Stimulated activated CD8-positive, alpha-beta memory T cell treated with anti-CD3 and anti-CD28 coated beads, Interleukin-12 subunit alpha, Interleukin-12 subunit beta, amount 100 ng/mL, for 24 hours (primary cell): ENCODE measurements around the gene CHST8.
"Not testable (repeated sequence)": the region's sequence is repeated elsewhere in the genome, so short reads cannot be mapped to it uniquely, and the experiment has no call there.

Experiments used
- DNase-seq: peaks from one replicate; pipeline ENCODE4 v3.0.0-alpha.2; 2020; ENCODE audit errors: extremely low read depth

CHST8 gene, protein sequence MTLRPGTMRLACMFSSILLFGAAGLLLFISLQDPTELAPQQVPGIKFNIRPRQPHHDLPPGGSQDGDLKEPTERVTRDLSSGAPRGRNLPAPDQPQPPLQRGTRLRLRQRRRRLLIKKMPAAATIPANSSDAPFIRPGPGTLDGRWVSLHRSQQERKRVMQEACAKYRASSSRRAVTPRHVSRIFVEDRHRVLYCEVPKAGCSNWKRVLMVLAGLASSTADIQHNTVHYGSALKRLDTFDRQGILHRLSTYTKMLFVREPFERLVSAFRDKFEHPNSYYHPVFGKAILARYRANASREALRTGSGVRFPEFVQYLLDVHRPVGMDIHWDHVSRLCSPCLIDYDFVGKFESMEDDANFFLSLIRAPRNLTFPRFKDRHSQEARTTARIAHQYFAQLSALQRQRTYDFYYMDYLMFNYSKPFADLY

DNA sequence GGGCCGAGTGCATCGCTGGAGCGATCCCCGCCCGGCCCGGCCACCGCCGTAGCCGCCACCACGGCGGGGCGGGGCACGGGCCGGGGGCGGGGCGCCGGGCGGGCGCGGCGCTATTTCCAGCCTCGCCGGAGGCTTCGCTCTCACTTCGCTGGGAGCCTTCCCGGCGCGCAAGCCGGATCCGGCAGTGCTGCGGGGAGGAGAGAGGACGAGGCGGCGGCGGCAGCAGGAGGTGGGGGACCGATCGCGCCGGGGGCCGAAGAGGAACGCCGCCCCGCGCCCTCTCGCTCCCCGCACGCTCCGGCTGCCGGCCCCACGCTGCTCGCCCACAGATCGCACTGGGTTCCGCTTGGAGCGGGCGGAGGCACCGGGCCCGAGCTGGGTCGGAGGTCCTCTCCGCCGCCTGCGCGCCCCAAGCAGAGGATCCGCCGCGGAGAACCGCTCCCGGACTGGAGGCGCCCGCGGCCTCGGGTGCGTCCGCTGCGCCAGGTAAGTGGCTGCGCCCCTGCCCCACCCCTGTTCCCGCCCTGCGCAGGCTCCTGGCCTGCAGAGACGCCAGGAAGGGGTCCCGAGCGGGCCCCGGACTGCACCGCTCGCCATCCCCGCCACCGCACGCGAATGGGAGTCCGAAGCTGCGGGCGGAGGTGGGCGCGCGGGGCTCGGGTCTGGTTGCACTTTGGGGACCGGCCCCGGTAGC lies at the start of gene CHST8:
TSS of gene CHST8 (plus strand) at position 143 of the 694 bp plus-strand sequence. CDS start 67,309 bp downstream, outside the sequence.
- no peak for DNase-seq

DNA sequence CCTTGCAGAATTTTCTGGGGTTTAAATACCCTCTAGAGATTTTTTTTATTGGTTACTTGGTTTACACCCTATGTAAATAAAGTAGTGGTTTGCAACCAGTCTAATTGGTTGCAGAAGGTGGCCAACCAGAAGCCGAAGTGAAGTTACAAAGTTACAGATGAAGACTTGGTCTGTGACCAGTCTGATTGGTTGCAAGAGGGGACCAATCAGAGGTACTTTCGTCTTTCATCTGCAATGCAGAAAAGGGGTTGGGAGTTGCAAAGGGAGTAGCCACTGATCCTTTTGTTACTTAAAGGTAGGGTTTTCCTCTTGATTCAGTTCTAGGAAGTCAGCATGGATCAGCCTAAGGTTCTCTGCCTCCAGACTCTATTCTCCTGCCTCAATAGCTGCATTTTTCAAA lies 48.8 kb upstream of the CHST8 start:
- no peak for DNase-seq

DNA sequence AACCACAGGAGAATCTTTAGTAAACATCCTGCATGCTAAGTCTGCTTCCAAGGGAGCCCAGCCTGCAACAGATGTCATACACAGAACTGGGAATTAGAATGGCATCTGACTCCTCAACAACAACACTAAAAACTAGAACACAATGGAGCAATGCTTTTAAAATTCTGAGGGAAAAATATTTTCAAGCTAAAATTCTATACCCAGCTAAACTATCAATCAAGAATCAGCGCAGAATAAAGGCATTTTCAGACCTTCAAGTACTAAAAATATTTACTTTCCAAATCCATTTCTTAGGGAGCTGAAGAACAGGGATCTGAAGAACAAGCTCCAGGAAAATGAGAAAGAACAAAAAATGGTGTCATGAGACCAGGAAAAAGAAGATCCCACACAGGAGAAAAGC lies 46.9 kb upstream of the CHST8 start:
- DNase-seq: no peak

DNA sequence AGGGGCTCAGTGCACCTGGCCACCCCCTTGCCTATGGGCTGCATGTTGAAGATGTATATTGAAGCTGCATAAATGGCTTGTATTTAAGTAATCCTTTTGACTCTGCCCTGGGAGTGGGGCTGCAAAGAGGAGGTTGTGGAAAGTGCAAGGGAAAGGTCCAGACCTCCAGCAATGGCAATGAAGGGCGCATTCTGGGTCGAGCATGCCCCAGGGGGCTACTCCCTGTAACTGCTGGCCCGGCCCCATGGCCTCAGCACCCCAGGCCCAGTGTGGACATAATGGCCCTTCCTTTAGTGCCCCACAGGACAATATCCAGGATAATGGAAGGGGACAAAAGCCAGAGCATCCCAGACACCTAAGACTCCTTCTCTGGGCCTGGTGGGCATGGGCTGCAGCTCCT lies 43.1 kb upstream of the CHST8 start:
- no peak for DNase-seq

DNA sequence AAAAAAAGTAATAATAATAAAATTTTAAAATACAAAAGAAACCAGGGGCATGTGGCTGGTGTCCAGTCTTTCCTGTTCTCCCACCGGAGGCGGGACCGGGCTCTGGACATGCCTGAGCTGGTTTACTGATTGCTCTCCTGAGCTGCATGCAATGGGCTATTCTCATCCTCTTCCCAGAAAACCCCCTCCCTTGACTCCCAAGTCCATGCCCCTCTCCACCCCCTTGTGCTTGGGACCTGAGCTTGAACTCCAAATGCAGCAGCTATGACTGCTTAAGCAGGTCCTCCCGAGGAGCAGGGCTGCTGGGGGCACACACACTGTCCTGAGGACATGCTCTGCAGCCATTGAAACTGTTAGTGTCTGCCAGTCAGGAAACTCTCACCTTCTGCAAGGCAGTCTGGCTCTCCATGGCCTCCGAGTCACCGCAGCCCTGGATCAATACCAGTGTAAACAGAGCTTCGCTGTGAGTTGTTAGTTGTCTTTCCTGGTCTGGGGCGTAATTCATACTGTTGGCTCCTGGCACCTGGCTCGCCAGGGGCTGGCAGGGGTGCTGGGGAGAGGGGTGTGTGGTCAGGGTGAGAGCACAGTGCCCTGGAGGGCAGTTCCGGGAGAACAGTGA lies 41.6 kb upstream of the CHST8 start:
- DNase-seq: no peak

DNA sequence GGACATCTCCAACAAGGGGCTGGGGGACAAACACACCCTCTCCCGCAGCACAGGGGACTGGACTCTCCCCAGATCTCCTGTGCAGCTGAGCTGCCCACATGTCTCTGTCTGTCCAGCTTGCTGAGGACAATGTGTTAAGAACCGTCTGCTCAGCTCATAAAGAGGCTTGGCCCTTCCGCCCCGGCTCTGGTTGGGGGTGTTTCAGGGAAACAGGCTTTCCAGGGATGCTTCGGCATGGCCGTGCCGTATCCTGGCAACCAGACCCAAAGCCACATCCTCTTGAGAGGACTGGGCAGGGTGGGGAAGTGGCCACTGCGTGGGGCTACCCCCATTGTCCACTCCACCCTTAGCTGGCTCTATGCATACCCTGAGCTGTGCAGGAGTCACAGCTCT lies 41.1 kb upstream of the CHST8 start:
- no peak for DNase-seq

DNA sequence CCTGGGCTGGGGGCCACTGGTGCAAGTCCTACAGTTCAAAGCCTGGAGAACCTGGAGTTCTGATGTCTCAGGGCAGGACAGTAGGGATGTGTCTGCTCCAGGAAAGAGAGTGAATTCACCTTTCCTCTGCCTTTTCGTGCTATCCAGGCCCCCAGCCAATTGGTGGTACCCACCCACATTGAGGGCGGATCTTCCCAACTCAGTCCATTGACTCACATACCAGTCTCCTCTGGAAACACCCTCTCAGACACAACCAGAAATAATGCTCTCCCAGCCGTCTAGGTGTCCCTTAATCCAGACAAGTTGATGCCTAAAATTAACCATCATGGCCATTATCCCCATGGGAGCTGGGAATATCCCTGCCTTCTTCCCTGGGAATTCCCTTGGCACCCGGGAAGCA lies 38.8 kb upstream of the CHST8 start:
- no peak for DNase-seq

DNA sequence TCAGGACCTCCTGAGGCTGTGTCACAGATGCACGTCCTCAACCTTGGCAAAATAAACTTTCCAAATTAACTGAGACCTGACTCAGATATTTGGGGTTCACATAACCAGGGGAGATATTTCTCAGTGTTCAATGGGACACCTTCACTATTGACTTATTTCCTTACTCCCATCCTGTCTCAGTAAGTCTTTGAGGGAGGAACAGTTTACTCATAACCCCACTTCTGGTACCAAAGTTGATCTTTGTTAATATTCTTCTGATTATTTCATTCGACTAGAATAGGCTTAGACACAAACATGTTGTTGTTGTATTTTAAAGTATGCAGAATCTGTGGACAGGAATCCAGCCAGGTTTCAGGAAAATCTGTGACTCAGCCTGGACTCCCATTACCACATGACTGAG lies 34.6 kb upstream of the CHST8 start:
- DNase-seq: no peak

DNA sequence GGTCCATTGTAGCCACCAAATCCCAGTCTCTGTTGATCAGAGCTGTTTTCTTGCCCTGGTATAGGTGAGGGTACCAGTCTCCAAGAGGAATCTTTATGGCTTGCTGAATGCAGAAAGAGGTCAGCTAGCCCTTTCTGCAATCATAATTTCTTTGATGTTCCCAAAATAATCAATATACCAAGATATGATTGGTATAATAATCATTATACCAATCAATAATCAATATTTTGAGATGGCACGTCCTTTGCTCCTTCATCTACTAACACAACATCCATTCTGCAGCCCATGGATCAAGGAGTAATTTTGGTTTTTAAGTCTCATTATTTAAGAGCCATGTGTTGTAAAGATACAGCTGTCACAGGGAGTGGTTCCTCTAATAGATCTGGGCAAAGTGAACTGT lies 31.5 kb upstream of the CHST8 start:
- DNase-seq: no peak

DNA sequence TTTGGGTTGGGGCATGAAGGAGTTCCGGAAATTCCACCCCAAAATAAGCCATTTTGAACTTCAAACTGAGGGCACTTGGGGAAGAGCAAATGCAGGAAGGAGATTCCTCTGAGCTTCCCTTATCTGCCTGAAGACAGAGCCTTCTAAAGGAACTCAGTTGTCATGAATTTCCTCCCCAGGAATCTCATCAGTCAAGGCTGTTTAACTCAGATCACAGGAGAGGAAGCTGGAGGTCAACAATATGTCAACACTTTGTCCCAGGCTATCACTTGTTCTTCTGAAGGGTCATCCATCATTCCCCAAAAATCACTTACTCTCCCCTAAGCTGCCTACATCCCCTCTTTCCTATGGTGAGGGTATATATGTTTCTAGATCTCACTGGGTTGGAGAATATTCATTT lies 26.0 kb upstream of the CHST8 start:
- no peak for DNase-seq

DNA sequence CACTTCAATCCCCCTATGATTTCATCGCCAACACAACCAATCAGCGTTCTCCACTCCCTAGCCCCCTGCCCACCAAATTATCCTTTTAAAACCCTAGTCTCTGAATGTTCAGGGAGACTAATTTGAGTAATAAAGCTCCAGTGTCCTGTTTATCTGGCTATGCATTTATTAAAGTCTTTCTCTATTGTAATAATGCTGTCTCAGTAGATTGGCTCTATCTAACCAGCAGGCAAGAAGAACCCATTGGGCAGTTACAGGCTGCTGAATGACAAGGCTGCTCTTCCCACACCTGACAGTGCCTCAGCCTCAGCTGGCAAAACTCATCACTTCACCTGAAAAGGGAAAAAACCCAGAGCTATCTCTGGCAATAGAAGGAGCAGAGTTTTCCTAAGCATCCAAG lies 20.2 kb upstream of the CHST8 start:
- no peak for DNase-seq

DNA sequence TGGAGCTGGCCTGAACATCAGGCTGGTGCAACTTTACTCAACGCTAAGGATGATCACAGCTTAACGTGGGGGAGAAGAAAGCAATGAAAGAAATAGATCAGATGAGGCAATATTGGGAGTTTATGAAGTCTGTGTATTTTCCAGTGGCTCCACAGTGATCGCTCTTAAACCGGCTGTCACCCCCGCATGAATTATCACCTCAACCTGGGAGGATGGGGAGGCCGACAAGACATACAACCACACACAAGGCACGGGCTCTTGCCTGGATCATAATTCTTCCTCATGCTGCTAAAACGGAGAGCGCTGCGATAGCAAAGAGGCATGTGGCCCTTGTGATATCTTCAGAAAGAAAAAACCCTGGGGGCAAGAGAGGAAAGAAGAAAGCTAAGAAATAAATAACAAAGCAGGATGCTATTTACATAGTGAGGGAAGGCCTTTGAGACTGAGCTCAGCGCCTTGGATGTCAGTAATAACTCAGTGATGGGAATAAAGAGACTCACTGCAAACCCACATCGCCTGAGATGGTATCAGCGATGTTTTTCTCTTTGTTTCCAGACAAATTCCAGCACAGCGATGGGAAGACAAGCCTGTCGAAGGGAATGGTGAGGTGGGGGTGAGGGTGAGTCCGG lies 19.1 kb upstream of the CHST8 start:
- DNase-seq: no peak

DNA sequence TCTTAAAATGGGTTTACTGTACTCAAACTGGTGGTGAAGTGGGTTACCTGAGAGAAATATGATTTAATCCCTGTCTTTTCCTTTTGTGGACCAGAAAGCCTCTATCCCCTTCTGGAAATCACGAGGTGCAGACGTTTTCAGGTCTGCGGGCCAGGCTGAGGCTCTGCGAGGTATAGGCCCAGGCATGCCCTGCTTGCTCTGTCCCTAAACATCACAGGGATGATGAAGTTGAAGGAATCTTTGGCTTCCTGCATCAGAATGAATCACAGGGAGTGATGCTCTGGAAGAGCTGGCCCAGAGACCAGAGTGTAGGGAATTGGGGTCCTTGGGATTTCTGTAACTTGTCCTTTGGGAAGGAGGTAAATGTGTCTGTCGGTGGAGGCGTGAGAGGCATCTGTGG lies 18.4 kb upstream of the CHST8 start:
- DNase-seq: no peak

DNA sequence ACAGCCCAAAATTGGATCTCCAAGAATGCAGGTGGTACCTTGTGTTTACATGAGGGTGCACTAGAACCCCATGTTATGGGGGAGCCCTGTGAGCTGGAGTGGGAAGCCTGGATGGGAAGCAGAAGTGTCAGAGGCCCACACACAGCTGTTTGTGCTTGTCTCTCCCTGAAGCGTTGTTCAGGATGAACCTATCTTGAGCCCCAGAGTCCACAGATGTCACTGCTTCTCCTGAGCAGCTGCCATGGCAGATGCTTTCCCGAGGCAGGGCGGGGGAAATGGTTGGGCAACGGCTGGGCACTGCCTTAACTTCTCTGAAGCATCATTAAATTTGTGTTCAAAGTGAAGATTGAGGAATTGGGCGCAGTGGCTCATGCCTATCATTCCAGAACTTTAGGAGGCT lies 17.1 kb upstream of the CHST8 start:
- no peak for DNase-seq

DNA sequence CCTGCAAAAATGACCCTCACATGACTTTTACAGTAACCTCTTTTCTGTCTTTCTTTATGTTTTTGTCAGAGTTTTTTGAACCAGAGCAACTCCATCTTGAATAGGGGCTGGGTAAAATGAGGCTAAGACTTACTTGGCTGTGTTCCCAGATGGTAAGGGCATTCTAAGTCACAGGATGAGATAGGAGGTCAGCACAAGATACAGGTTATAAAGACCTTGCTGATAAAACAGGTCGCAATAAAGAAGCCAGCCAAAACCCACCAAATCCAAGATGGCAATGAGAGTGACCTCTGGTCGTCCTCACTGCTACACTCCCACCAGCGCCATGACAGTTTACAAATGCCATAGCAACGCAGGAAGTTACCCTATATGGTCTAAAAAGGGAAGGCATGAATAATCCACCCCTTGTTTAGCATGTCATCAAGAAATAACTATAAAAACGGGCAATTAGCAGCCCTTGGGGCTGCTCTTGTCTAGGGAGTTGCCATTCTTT lies 15.9 kb upstream of the CHST8 start:
- DNase-seq: not testable (repeated sequence)

DNA sequence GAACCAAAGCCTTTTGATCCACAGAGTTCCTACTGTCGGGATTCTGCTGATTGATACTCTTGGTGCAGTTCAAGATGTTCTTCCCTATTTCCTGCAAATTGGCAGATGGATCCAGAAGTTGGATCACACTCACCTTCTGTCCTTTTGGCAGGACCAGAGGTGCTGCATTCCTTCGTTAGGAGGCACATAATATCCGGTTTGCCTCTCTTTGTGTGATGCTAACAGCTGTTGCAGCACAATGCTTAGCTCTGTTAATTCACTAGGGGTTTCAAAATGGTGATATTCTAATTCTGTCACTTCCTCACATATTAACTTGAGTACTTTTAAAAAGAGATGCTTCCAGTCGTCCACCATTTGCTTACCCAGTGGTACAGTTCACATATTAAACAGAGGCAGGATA lies 15.2 kb upstream of the CHST8 start:
- no peak for DNase-seq

DNA sequence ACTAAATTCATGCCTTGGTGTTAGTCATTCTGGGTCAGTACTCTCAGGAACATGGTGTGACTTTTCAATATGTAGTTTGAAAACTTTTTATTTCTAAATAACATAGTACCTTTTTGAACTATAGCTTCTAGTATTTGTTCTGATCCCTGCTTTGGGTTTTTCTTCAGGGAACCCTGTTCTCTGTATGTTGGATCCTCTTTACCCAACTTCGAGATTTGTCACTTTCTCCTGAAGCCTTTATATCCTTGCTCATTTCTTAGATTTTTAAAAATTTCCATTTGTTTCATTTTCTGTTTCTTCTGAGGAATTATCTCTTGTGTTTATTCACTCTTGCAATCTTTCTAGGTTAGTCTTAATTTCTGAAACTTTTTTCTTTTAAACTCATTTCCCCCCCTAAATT lies 12.4 kb upstream of the CHST8 start:
- DNase-seq: no peak

DNA sequence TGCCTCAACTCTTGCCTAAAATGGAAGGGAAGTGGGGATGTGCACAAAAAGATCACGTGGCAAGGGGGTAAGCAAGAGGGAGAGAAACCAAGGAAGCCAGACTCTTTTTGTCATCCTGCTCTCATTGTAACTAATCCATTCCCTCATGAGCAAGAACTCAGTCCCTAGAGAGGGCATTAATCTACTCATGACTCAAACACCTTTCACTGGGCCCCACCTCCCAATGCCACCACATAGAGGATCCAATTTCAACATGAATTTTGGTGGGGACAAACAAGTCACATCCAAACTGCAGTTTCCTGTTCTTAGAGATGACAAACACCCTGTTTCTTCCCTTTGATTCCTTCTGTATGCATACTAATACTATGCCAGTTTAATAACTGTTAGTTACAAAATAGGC lies 11.2 kb upstream of the CHST8 start:
- no peak for DNase-seq

DNA sequence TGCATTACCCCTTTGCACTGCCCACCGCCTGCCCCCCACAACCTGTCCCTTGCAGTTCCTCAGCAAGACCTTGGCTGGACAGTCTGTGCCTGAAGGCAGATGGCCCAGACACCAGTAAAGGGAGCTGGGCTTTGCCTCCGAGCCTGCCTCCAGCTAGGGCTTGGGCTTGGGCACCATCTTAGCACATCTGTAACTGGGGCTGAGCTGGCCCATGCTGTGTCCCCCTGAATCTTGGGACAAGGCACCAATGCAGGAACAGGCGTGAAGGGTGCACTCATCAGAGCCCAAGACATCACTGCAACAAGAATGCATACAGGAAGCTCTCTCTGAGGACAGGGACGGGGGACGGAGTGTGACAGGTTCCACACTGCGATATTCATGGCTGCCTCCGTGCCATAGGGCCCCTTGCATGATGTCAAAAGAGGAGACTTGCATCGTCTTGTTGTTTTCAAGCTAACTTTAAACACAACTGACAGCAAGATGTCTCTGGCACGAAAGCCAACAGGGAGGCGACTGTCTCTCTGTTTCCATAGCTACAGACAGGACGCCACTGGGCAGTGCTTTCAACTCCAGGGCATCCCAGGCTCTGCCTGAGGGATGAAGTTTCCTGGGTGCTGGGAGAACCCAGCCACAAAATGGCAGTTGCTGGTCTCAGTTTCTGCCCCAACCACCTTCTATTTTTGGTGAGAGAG lies 8.7 kb upstream of the CHST8 start:
- DNase-seq: no peak

DNA sequence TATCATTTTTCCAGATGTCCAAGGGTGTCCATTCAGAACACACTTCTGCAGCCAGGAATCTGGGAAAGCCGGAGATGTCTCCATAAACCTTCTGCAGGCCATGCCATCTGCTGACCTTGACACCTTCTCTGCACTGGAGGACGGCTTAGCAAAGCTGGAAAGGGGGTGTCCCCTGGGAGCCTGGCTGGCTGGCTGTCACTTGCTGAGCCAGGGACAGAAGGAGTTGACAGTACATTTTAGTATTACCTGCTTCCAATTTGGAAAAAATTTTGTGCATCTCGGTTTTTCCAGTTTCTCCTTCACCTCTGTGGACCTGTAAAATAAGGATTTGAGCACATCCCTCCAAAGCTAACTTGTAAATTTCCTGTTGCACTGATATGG lies 8.1 kb upstream of the CHST8 start:
- DNase-seq: no peak

DNA sequence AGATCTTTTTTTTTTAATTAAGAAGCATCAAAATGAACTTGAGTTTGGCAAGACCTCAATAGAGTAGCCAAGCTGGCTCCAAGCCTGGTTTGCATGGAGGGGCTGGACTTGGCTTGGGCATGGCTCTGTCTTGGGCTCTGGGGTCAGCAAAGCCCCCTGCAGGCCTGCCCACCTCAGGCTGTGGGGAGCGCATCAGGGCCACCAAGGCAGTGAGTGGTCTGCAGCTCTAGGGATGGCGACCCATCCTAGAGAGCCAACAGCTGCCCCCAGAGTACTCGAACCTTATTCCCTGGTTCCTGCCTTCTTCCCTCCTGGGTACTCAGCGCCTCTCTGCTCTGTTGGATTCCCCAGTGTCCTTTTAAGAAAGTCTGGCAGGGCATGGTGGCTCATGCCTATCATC lies 5.4 kb upstream of the CHST8 start:
- DNase-seq: no peak

DNA sequence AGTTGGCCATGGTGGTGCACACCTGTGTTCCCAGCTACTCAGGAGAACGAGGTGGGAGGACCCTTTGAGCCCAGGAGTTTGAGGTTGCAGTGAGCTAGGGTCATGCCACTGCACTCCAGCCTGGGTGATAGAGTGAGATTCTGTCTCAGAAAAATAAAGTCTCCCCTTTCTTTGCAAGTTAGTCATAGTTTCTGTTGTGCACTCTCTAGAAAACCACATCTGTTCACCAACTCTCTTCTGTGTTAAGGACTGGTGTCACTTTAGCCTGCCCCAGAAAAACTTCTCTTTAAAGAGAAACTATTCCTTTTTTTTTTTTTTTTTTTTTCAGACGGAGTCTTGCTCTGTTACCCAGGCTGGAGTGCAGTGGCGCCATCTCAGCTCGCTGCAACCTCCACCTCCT lies 4.9 kb upstream of the CHST8 start:
- DNase-seq: no peak
